ENCODE results near the gene AATK. TPM values are rescaled to one million over a fixed set of nuclear protein-coding genes. Genes with fewer than 3 reads are reported as not detected.
A peak's percentile ranks its signal among the peaks of the same experiment; 100 is the strongest.

The AATK gene
- total RNA-seq, 1 donor from 2014 or later, result 0.99 TPM

GRCh38 chr17:81182596-81182995, 16.6 kb upstream of the AATK start:
- DNase-seq (ENCODE audit: low read depth in 2 of 2), result no peak

GRCh38 chr17:81181811-81182185, 15.8 kb upstream of the AATK start:
- DNase-seq (ENCODE audit: low read depth in 2 of 2), result no peak

GRCh38 chr17:81180836-81181810, 15.1 kb upstream of the AATK start:
- no peak for DNase-seq (ENCODE audit: low read depth in 2 of 2)

GRCh38 chr17:81179861-81180260, 13.8 kb upstream of the AATK start:
- no peak for DNase-seq (ENCODE audit: low read depth in 2 of 2)

GRCh38 chr17:81179220-81179619, 13.2 kb upstream of the AATK start:
- no peak for DNase-seq (ENCODE audit: low read depth in 2 of 2)

- no peak for DNase-seq (ENCODE audit: low read depth in 2 of 2)
These were observed 12.4 kb upstream of the AATK start for GRCh38 chr17:81178136-81179091.

GRCh38 chr17:81176666-81177065, 10.6 kb upstream of the AATK start:
- no peak for DNase-seq (ENCODE audit: low read depth in 2 of 2)

- no peak for DNase-seq (ENCODE audit: low read depth in 2 of 2)
These were observed 7.7 kb upstream of the AATK start for GRCh38 chr17:81173762-81174155.

- no peak for DNase-seq (ENCODE audit: low read depth in 2 of 2)
These were observed 7.2 kb upstream of the AATK start for GRCh38 chr17:81173052-81173761.

GRCh38 chr17:81171941-81172340, 5.9 kb upstream of the AATK start:
- DNase-seq (ENCODE audit: low read depth in 2 of 2), result peak; percentile 37 to 38

GRCh38 chr17:81170727-81171494, 4.9 kb upstream of the AATK start:
- DNase-seq (ENCODE audit: low read depth in 2 of 2), result no peak

GRCh38 chr17:81169870-81170309, 3.9 kb upstream of the AATK start:
- DNase-seq (ENCODE audit: low read depth in 2 of 2), result no peak

- no peak for DNase-seq (ENCODE audit: low read depth in 2 of 2)
These were observed 1.6 kb upstream of the AATK start for GRCh38 chr17:81167638-81168037.

GRCh38 chr17:81167194-81167524, 1.1 kb upstream of the AATK start:
- DNase-seq (ENCODE audit: low read depth in 2 of 2), result no peak

GRCh38 chr17:81165246-81166032, 582 bp downstream of the AATK start, which contains the start of gene PVALEF:
Gene PVALEF, plus strand, starts transcription at chr17:81165507. Its CDS starts 15,720 bp downstream, at chr17:81181227.
- DNase-seq (ENCODE audit: low read depth in 2 of 2), result peak in 1 of 2 donors; percentile 26

- peak in 1 of 2 donors; percentile 51 for DNase-seq (ENCODE audit: low read depth in 2 of 2)
These were observed 1.4 kb downstream of the AATK start for GRCh38 chr17:81164371-81165245.

GRCh38 chr17:81163703-81164370, 2.2 kb downstream of the AATK start:
- no peak for DNase-seq (ENCODE audit: low read depth in 2 of 2)

GRCh38 chr17:81163051-81163695, 2.8 kb downstream of the AATK start:
- DNase-seq (ENCODE audit: low read depth in 2 of 2), result no peak
